ENCODE results near the gene AQP2. TPM values are rescaled to one million over a fixed set of nuclear protein-coding genes. Genes with fewer than 3 reads are reported as not detected.

Gene AQP2
- total and polyA plus RNA-seq, 2 of the 4 experiments (the other 2 are of a cell fraction), result not detected

DNA sequence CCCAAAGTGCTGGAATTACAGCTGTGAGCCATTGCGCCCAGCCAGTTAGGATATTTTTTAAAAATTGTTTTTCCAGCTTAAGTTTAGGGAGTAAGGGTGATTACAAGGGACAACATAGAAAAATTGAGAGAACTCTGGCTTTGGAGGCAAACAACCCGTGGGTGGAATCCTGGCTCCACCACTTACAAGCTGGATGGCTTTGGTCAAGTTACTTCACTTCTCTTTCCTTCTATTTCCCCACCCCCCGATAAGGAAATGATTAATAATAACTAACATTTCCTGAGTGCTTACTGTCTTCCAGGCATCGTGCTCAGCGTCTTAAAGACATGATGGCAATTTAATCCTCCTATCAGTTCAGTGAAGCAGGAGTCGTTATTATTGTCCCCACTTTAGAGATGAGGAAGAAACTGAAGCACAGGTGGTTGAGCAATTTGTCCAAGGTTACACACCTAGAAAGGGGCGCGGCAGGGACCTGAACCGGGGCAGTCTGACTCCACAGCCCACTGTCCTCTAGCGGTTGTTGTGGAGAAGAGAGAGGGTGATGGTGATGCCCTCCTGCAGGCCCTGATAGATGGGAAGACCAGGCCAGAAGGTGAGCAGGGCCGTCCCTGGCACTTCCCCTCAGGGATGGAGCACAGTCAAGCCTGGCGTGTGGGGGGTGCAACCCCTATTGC, 30.2 kb upstream of the AQP2 start:
- Histone ChIP-seq H3K4ac (ENCODE audit: low read depth, low read length) (no peak overlapping the region), H3K27ac (ENCODE audit: insufficient read depth, low read length) (no peak overlapping the region), H3K23ac (ENCODE audit: low read depth, low read length) (no peak overlapping the region), H2AK9ac (replicated peaks; ENCODE audit: low read depth, low read length, poor library complexity) (no peak overlapping the region), H4K91ac (ENCODE audit: insufficient read depth, low read depth, low read length) (no peak overlapping the region), H3K4me1 (ENCODE audit: control insufficient read depth, insufficient read depth, low read length) (no peaks in the 10 kb centered on the region), H3K27me3 (ENCODE audit: control insufficient read depth, insufficient read depth, low read length) (peaks cover 11% of the 10 kb centered on the region), H2BK5ac (ENCODE audit: low read depth, low read length, poor library complexity, severe bottlenecking) (no peak overlapping the region), H3K4me2 (ENCODE audit: low read depth, low read length) (no peak overlapping the region), H4K8ac (ENCODE audit: low read depth in 2 of 2, low read length in 2 of 2) (no peak overlapping the region), H2BK20ac (ENCODE audit: low read depth, low read length) (no peak overlapping the region), H3K56ac (ENCODE audit: extremely low read depth, insufficient read depth, low read length) (0 out of 2 replicates have a peak overlapping the region, but pooled peaks have one; percentile 27), H3K9ac (ENCODE audit: low read depth, low read length) (no peak overlapping the region), H4K20me1 (ENCODE audit: insufficient read depth, low read length) (no peaks in the 10 kb centered on the region), H3K9me1 (ENCODE audit: insufficient read depth, low read length) (peaks cover 7% of the 10 kb centered on the region; the same call in 1 of the 2 replicates), H2BK15ac (ENCODE audit: low read depth, low read length) (no peak overlapping the region), H4K5ac (ENCODE audit: low read depth, low read length) (no peak overlapping the region), H3K14ac (replicated peaks; ENCODE audit: low read depth, low read length) (no peak overlapping the region), H3K18ac (ENCODE audit: low read depth, low read length) (no peak overlapping the region), H3K4me3 (ENCODE audit: insufficient read depth, low read depth, low read length) (no peak overlapping the region), H3K36me3 (ENCODE audit: control insufficient read depth, insufficient read depth, low read length) (no peaks in the 10 kb centered on the region), H3K79me1 (ENCODE audit: low read depth in 1 of 2, low read length in 2 of 2) (no peaks in the 10 kb centered on the region; a peak in 1 of 4 replicates), H2AFZ (replicated peaks; ENCODE audit: low read length, poor library complexity) (peak overlapping the region; percentile 79), H2AK5ac (ENCODE audit: low read depth, low read length) (no peak overlapping the region), H3K9me3 (ENCODE audit: control insufficient read depth, insufficient read depth, low read length) (no peaks in the 10 kb centered on the region), H2BK120ac (ENCODE audit: low read depth, low read length) (no peak overlapping the region)
- WGBS, 2 experiments (ENCODE audit: extremely low coverage in 2 of 2, insufficient read length in 1 of 2), result no CpG with 5 or more reads among the region's 12 CpGs
- in situ Hi-C loops (cut with MboI; ENCODE audit: low sequenced_read_pairs), result no loop called here
- DNase-seq (peak; percentile 50), ATAC-seq (ENCODE audit: low read depth) (no peak; the same call in 1 of the 2 replicates)
- intact Hi-C loops (cut with micrococcal nuclease), result no loop called here
- dilution Hi-C loops (cut with HindIII; ENCODE audit: low sequenced_read_pairs, unreplicated experiment), result no loop called here
- POLR2A ChIA-PET (ENCODE audit: unreplicated experiment), result interaction anchor here (0.5 kb wide), 1 partner anchor 295 kb away, joined by 5 read pairs; no protein-coding TSS in a partner anchor
- CTCF ChIA-PET, result no interaction called here
- no TSS peak for BruUV-seq (replicated peaks)
- TF ChIP-seq BHLHE40 (IDR thresholded peaks at IDR 0.05; ENCODE audit: low read depth, low read length) (no peak), MAZ (IDR thresholded peaks at IDR 0.05; ENCODE audit: borderline replicate concordance, low read depth, low read length) (no peak), POLR2A (IDR thresholded peaks at IDR 0.05; ENCODE audit: low read depth, low read length) (no peak), RAD21 (IDR thresholded peaks at IDR 0.05; ENCODE audit: low read length) (no peak)
- TF ChIP-seq, protein P1, sequence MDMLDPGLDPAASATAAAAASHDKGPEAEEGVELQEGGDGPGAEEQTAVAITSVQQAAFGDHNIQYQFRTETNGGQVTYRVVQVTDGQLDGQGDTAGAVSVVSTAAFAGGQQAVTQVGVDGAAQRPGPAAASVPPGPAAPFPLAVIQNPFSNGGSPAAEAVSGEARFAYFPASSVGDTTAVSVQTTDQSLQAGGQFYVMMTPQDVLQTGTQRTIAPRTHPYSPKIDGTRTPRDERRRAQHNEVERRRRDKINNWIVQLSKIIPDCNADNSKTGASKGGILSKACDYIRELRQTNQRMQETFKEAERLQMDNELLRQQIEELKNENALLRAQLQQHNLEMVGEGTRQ (IDR thresholded peaks at IDR 0.05; ENCODE audit: low read depth, low read length), result no peak
- TF ChIP-seq, protein P2, sequence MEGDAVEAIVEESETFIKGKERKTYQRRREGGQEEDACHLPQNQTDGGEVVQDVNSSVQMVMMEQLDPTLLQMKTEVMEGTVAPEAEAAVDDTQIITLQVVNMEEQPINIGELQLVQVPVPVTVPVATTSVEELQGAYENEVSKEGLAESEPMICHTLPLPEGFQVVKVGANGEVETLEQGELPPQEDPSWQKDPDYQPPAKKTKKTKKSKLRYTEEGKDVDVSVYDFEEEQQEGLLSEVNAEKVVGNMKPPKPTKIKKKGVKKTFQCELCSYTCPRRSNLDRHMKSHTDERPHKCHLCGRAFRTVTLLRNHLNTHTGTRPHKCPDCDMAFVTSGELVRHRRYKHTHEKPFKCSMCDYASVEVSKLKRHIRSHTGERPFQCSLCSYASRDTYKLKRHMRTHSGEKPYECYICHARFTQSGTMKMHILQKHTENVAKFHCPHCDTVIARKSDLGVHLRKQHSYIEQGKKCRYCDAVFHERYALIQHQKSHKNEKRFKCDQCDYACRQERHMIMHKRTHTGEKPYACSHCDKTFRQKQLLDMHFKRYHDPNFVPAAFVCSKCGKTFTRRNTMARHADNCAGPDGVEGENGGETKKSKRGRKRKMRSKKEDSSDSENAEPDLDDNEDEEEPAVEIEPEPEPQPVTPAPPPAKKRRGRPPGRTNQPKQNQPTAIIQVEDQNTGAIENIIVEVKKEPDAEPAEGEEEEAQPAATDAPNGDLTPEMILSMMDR (conservative IDR thresholded peaks at IDR 0.05; ENCODE audit: low read depth, low read length), result no peak

Measured in IMR-90 (cell line).